GM19397 (cell line): ENCODE measurements around the gene ATP10B.
"Not testable (repeated sequence)": the region's sequence is repeated elsewhere in the genome, so short reads cannot be mapped to it uniquely, and the experiment has no call there.

Experiments
- ATAC-seq: cut with Tn5 transposase; IDR thresholded peaks from one replicate; pipeline ENCODE4 v1.9.1; 2021; ENCODE audit warnings: mild to moderate bottlenecking, moderate library complexity; ENCODE audit not compliant: unreplicated experiment

The ATP10B gene

GRCh38 chr5:160767062-160767461, 84.9 kb downstream of the ATP10B start:
- no peak for ATAC-seq

GRCh38 chr5:160760008-160760407, 92.0 kb downstream of the ATP10B start:
- ATAC-seq = no peak

- no peak for ATAC-seq
Observed at GRCh38 chr5:160757194-160757593, 94.8 kb downstream of the ATP10B start.

- ATAC-seq = no peak
Observed at GRCh38 chr5:160750938-160751657, 100.9 kb downstream of the ATP10B start.

GRCh38 chr5:160749682-160750081, 102.3 kb downstream of the ATP10B start:
- no peak for ATAC-seq

- no peak for ATAC-seq
Observed at GRCh38 chr5:160749026-160749425, 103.0 kb downstream of the ATP10B start.

GRCh38 chr5:160747987-160748386, 104.0 kb downstream of the ATP10B start:
- ATAC-seq = no peak

- no peak for ATAC-seq
Observed at GRCh38 chr5:160747559-160747958, 104.5 kb downstream of the ATP10B start.

- ATAC-seq = no peak
Observed at GRCh38 chr5:160744268-160745101, 107.5 kb downstream of the ATP10B start.

GRCh38 chr5:160743027-160743426, 109.0 kb downstream of the ATP10B start:
- no peak for ATAC-seq

GRCh38 chr5:160742446-160742845, 109.6 kb downstream of the ATP10B start:
- no peak for ATAC-seq

GRCh38 chr5:160727296-160727997, 124.6 kb downstream of the ATP10B start:
- no peak for ATAC-seq

GRCh38 chr5:160726721-160727120, 125.3 kb downstream of the ATP10B start:
- ATAC-seq = no peak

- no peak for ATAC-seq
Observed at GRCh38 chr5:160720822-160721221, 131.2 kb downstream of the ATP10B start.

GRCh38 chr5:160715508-160715907, 136.5 kb downstream of the ATP10B start:
- ATAC-seq = not testable (repeated sequence)

GRCh38 chr5:160703547-160704189, 148.3 kb downstream of the ATP10B start:
- ATAC-seq = no peak

GRCh38 chr5:160702934-160703333, 149.1 kb downstream of the ATP10B start:
- peak; percentile 83 for ATAC-seq

- no peak for ATAC-seq
Observed at GRCh38 chr5:160702311-160702803, 149.7 kb downstream of the ATP10B start.

GRCh38 chr5:160701403-160701802, 150.6 kb downstream of the ATP10B start:
- no peak for ATAC-seq

GRCh38 chr5:160699301-160699700, 152.7 kb downstream of the ATP10B start:
- ATAC-seq = no peak

- no peak for ATAC-seq
Observed at GRCh38 chr5:160697281-160697680, 154.7 kb downstream of the ATP10B start.
